Activated CD8-positive, alpha-beta memory T cell treated with anti-CD3 and anti-CD28 coated beads, Interleukin-2, amount 50 U/mL, for 48 hours (primary cell): ENCODE data around the gene NUDT15.
"Not testable (repeated sequence)": the region's sequence is repeated elsewhere in the genome, so short reads cannot be mapped to it uniquely, and the experiment has no call there.

Source experiments
- DNase-seq: peaks from one replicate; pipeline ENCODE4 v3.0.0-alpha.2; 2020

The NUDT15 gene

GRCh38 chr13:48043789-48044503 is 6.4 kb downstream of the NUDT15 start:
- no peak for DNase-seq

GRCh38 chr13:48050550-48050949 is 13.0 kb downstream of the NUDT15 start:
- DNase-seq: no peak

- DNase-seq: no peak
Observed at GRCh38 chr13:48054601-48055000, 17.1 kb downstream of the NUDT15 start.

- no peak for DNase-seq
Observed at GRCh38 chr13:48055712-48056111, 18.2 kb downstream of the NUDT15 start.

GRCh38 chr13:48058536-48058935 is 21.0 kb downstream of the NUDT15 start:
- DNase-seq: not testable (repeated sequence)

- DNase-seq: not testable (repeated sequence)
Observed at GRCh38 chr13:48059951-48060350, 22.4 kb downstream of the NUDT15 start.

- no peak for DNase-seq
Observed at GRCh38 chr13:48066310-48066989, 28.9 kb downstream of the NUDT15 start.

- no peak for DNase-seq
Observed at GRCh38 chr13:48068036-48068435, 30.5 kb downstream of the NUDT15 start.

GRCh38 chr13:48068952-48069351 is 31.4 kb downstream of the NUDT15 start:
- DNase-seq: no peak

- DNase-seq: no peak
Observed at GRCh38 chr13:48069573-48069972, 32.0 kb downstream of the NUDT15 start.

- no peak for DNase-seq
Observed at GRCh38 chr13:48070942-48071341, 33.4 kb downstream of the NUDT15 start.

GRCh38 chr13:48072304-48072703 is 34.8 kb downstream of the NUDT15 start:
- no peak for DNase-seq

- DNase-seq: no peak
Observed at GRCh38 chr13:48072787-48073186, 35.3 kb downstream of the NUDT15 start.

GRCh38 chr13:48074006-48074405 is 36.5 kb downstream of the NUDT15 start:
- DNase-seq: no peak

GRCh38 chr13:48078251-48078656 is 40.7 kb downstream of the NUDT15 start:
- DNase-seq: no peak

- no peak for DNase-seq
Observed at GRCh38 chr13:48081739-48082138, 44.2 kb downstream of the NUDT15 start.

- DNase-seq: no peak
Observed at GRCh38 chr13:48086272-48086671, 48.7 kb downstream of the NUDT15 start.

GRCh38 chr13:48093588-48093987 is 56.1 kb downstream of the NUDT15 start:
- DNase-seq: no peak

GRCh38 chr13:48094404-48094780 is 56.9 kb downstream of the NUDT15 start:
- DNase-seq: peak; percentile 57

GRCh38 chr13:48094781-48095502 is 57.4 kb downstream of the NUDT15 start, which contains the start of gene MED4:
Gene MED4 (minus strand): TSS chr13:48095104. CDS start chr13:48095078, 26 bp downstream.
- DNase-seq: peak; percentile 100

- no peak for DNase-seq
Observed at GRCh38 chr13:48096670-48097069, 59.1 kb downstream of the NUDT15 start.
